Brain pericyte (primary cell): ENCODE measurements around the gene USPL1.
"Not testable (repeated sequence)": the region's sequence is repeated elsewhere in the genome, so short reads cannot be mapped to it uniquely, and the experiment has no call there.

Experiments
- DNase-seq: peaks from one replicate; pipeline ENCODE4 v3.0.0-alpha.2; 2012; ENCODE audit warnings: low read depth, low spot score

USPL1 gene

GRCh38 chr13:30615866-30616541 is 1.7 kb upstream of the USPL1 start:
- DNase-seq: no peak

GRCh38 chr13:30616927-30617314 is 799 bp upstream of the USPL1 start:
- peak; percentile 70 for DNase-seq

GRCh38 chr13:30618186-30618929 is 638 bp downstream of the USPL1 start:
- DNase-seq: no peak

GRCh38 chr13:30618930-30619279 is 1.2 kb downstream of the USPL1 start:
- no peak for DNase-seq

GRCh38 chr13:30619731-30620130 is 2.0 kb downstream of the USPL1 start:
- DNase-seq: no peak

- no peak for DNase-seq
These were observed 3.2 kb downstream of the USPL1 start for GRCh38 chr13:30620941-30621340.

GRCh38 chr13:30622551-30622950 is 4.8 kb downstream of the USPL1 start:
- no peak for DNase-seq

GRCh38 chr13:30623392-30623791 is 5.7 kb downstream of the USPL1 start:
- DNase-seq: no peak

- DNase-seq: no peak
These were observed 6.9 kb downstream of the USPL1 start for GRCh38 chr13:30624630-30625029.

- no peak for DNase-seq
These were observed 11.8 kb downstream of the USPL1 start for GRCh38 chr13:30629527-30629926.

GRCh38 chr13:30633861-30634260 is 16.1 kb downstream of the USPL1 start:
- DNase-seq: no peak

- DNase-seq: no peak
These were observed 17.1 kb downstream of the USPL1 start for GRCh38 chr13:30634838-30635237.

GRCh38 chr13:30638301-30638700 is 20.6 kb downstream of the USPL1 start:
- no peak for DNase-seq

- no peak for DNase-seq
These were observed 22.0 kb downstream of the USPL1 start for GRCh38 chr13:30639671-30640070.

- DNase-seq: not testable (repeated sequence)
These were observed 23.5 kb downstream of the USPL1 start for GRCh38 chr13:30641173-30641572.

- no peak for DNase-seq
These were observed 27.9 kb downstream of the USPL1 start for GRCh38 chr13:30645629-30646028.

- no peak for DNase-seq
These were observed 29.7 kb downstream of the USPL1 start for GRCh38 chr13:30647420-30647819.

GRCh38 chr13:30647824-30648521 is 30.3 kb downstream of the USPL1 start:
- DNase-seq: no peak

- DNase-seq: no peak
These were observed 30.8 kb downstream of the USPL1 start for GRCh38 chr13:30648522-30649012.

GRCh38 chr13:30651648-30652047 is 33.9 kb downstream of the USPL1 start:
- not testable (repeated sequence) for DNase-seq

- DNase-seq: no peak
These were observed 35.1 kb downstream of the USPL1 start for GRCh38 chr13:30652746-30653386.

- no peak for DNase-seq
These were observed 36.7 kb downstream of the USPL1 start for GRCh38 chr13:30654430-30654829.
